IPS-18a (cell line): ENCODE measurements around the gene F11R.

Source experiments
- H3K27ac ChIP-seq: one replicate; pipeline ENCODE4 v1.5.1; 2013; ENCODE audit warnings: low read length
- H3K27me3 ChIP-seq: one replicate; pipeline ENCODE4 v1.6.1; 2013; ENCODE audit warnings: mild to moderate bottlenecking, low read length; ENCODE audit not compliant: control insufficient read depth, insufficient read depth
- H3K36me3 ChIP-seq: one replicate; pipeline ENCODE4 v1.6.1; 2013; ENCODE audit warnings: low read depth, low read length; ENCODE audit not compliant: control insufficient read depth
- H3K4me1 ChIP-seq: one replicate; pipeline ENCODE4 v1.6.1; 2013; ENCODE audit warnings: low read depth, low read length; ENCODE audit not compliant: control insufficient read depth
- H3K4me3 ChIP-seq: one replicate; pipeline ENCODE4 v1.5.1; 2013; ENCODE audit warnings: low read length
- H3K9ac ChIP-seq: one replicate; pipeline ENCODE4 v1.6.1; 2013; ENCODE audit warnings: mild to moderate bottlenecking, low read length, moderate library complexity
- H3K9me3 ChIP-seq: one replicate; pipeline ENCODE4 v1.6.1; 2013; ENCODE audit warnings: low read depth, low read length; ENCODE audit not compliant: control insufficient read depth

The F11R gene

GRCh38 chr1:160979286-160979685, 41.7 kb downstream of the F11R start:
- Histone ChIP-seq H3K27ac (no peak overlapping the region), H3K4me1 (peaks cover 15% of the 10 kb centered on the region), H3K9me3 (no peaks in the 10 kb centered on the region), H3K36me3 (no peaks in the 10 kb centered on the region), H3K9ac (no peak overlapping the region), H3K4me3 (no peak overlapping the region), H3K27me3 (peaks cover 4% of the 10 kb centered on the region)

- Histone ChIP-seq H3K9ac (no peak overlapping the region), H3K4me3 (no peak overlapping the region), H3K27me3 (peaks cover 4% of the 10 kb centered on the region), H3K4me1 (peaks cover 18% of the 10 kb centered on the region), H3K27ac (no peak overlapping the region), H3K9me3 (no peaks in the 10 kb centered on the region), H3K36me3 (no peaks in the 10 kb centered on the region)
Observed at GRCh38 chr1:160978510-160978927, 42.4 kb downstream of the F11R start.

GRCh38 chr1:160975026-160975425, 45.9 kb downstream of the F11R start:
- H3K27me3 ChIP-seq: no peaks in the 10 kb centered on the region
- H3K4me3 ChIP-seq: no peak overlapping the region
- no peak overlapping the region for H3K9ac ChIP-seq
- no peak overlapping the region for H3K27ac ChIP-seq
- H3K4me1 ChIP-seq: peaks cover 24% of the 10 kb centered on the region
- no peaks in the 10 kb centered on the region for H3K36me3 ChIP-seq
- H3K9me3 ChIP-seq: no peaks in the 10 kb centered on the region

- Histone ChIP-seq H3K4me1 (peaks cover 24% of the 10 kb centered on the region), H3K27me3 (no peaks in the 10 kb centered on the region), H3K36me3 (no peaks in the 10 kb centered on the region), H3K9me3 (no peaks in the 10 kb centered on the region), H3K4me3 (no peak overlapping the region), H3K27ac (no peak overlapping the region), H3K9ac (no peak overlapping the region)
Observed at GRCh38 chr1:160973491-160973890, 47.5 kb downstream of the F11R start.

- no peak overlapping the region for H3K9ac ChIP-seq
- no peak overlapping the region for H3K4me3 ChIP-seq
- H3K4me1 ChIP-seq: peaks cover 24% of the 10 kb centered on the region
- no peaks in the 10 kb centered on the region for H3K9me3 ChIP-seq
- no peak overlapping the region for H3K27ac ChIP-seq
- no peaks in the 10 kb centered on the region for H3K27me3 ChIP-seq
- no peaks in the 10 kb centered on the region for H3K36me3 ChIP-seq
Observed at GRCh38 chr1:160972939-160973338, 48.0 kb downstream of the F11R start.

GRCh38 chr1:160971618-160972056, 49.3 kb downstream of the F11R start:
- Histone ChIP-seq H3K4me1 (peaks cover 24% of the 10 kb centered on the region), H3K4me3 (peak overlapping the region; percentile 13), H3K27ac (no peak overlapping the region), H3K9ac (peak overlapping the region; percentile 8), H3K27me3 (no peaks in the 10 kb centered on the region), H3K36me3 (no peaks in the 10 kb centered on the region), H3K9me3 (no peaks in the 10 kb centered on the region)

- no peaks in the 10 kb centered on the region for H3K27me3 ChIP-seq
- H3K4me3 ChIP-seq: no peak overlapping the region
- H3K9ac ChIP-seq: no peak overlapping the region
- H3K36me3 ChIP-seq: no peaks in the 10 kb centered on the region
- H3K4me1 ChIP-seq: no peaks in the 10 kb centered on the region
- no peak overlapping the region for H3K27ac ChIP-seq
- H3K9me3 ChIP-seq: no peaks in the 10 kb centered on the region
Observed at GRCh38 chr1:160963521-160963920, 57.4 kb downstream of the F11R start.

GRCh38 chr1:160961419-160961818, 59.5 kb downstream of the F11R start:
- Histone ChIP-seq H3K27me3 (no peaks in the 10 kb centered on the region), H3K4me1 (no peaks in the 10 kb centered on the region), H3K9me3 (no peaks in the 10 kb centered on the region), H3K36me3 (no peaks in the 10 kb centered on the region), H3K9ac (no peak overlapping the region), H3K27ac (no peak overlapping the region), H3K4me3 (no peak overlapping the region)

GRCh38 chr1:160956966-160957365, 64.0 kb downstream of the F11R start:
- no peak overlapping the region for H3K27ac ChIP-seq
- peaks cover 9% of the 10 kb centered on the region for H3K4me1 ChIP-seq
- H3K9me3 ChIP-seq: no peaks in the 10 kb centered on the region
- H3K4me3 ChIP-seq: no peak overlapping the region
- H3K27me3 ChIP-seq: no peaks in the 10 kb centered on the region
- no peaks in the 10 kb centered on the region for H3K36me3 ChIP-seq
- H3K9ac ChIP-seq: no peak overlapping the region

- no peaks in the 10 kb centered on the region for H3K36me3 ChIP-seq
- peak within 1 kb of the TSS; percentile 29 for H3K27ac ChIP-seq
- H3K9me3 ChIP-seq: no peaks in the 10 kb centered on the region
- no peaks in the 10 kb centered on the region for H3K27me3 ChIP-seq
- H3K4me3 ChIP-seq: no peak within 1 kb of the TSS
- no peak within 1 kb of the TSS for H3K9ac ChIP-seq
- H3K4me1 ChIP-seq: peaks cover 9% of the 10 kb centered on the region
Observed at GRCh38 chr1:160954158-160955104, 66.5 kb downstream of the F11R start, which contains the start of gene ITLN2. Gene ITLN2, minus strand, starts transcription at chr1:160954809. Its CDS starts 68 bp downstream, at chr1:160954741.

- Histone ChIP-seq H3K27me3 (no peaks in the 10 kb centered on the region), H3K36me3 (no peaks in the 10 kb centered on the region), H3K4me1 (peaks cover 9% of the 10 kb centered on the region), H3K9ac (no peak overlapping the region), H3K27ac (no peak overlapping the region), H3K4me3 (no peak overlapping the region), H3K9me3 (no peaks in the 10 kb centered on the region)
Observed at GRCh38 chr1:160953030-160953429, 67.9 kb downstream of the F11R start.

- H3K9ac ChIP-seq: no peak overlapping the region
- no peaks in the 10 kb centered on the region for H3K36me3 ChIP-seq
- H3K4me1 ChIP-seq: peaks cover 9% of the 10 kb centered on the region
- H3K9me3 ChIP-seq: no peaks in the 10 kb centered on the region
- no peaks in the 10 kb centered on the region for H3K27me3 ChIP-seq
- no peak overlapping the region for H3K4me3 ChIP-seq
- no peak overlapping the region for H3K27ac ChIP-seq
Observed at GRCh38 chr1:160952129-160952510, 68.8 kb downstream of the F11R start.
